A549 (cell line): ENCODE measurements around the gene REL. TPM values are rescaled to one million over a fixed set of nuclear protein-coding genes. Genes with fewer than 3 reads are reported as not detected.

Experiments used
- ATAC-seq, 2 experiments: fragments of 200-7000 bp in 1 of 2; fragments of >200 bp in 1 of 2; cut with Nextera tagmentation in 1 of 2; cut with Tn5 transposase in 1 of 2; 3 replicates each; pipeline versions ENCODE4 v1.8.0 to v1.9.1; 2018 to 2020; ENCODE audit warnings: mild to moderate bottlenecking in 1 of 2, moderate library complexity in 1 of 2
- CTCF ChIA-PET: fragments of 300-600 bp; sonication (Branson Sonifier 250); formaldehyde crosslinking; extraction: SDS; loops from one replicate; lab custom pipeline; 2021; ENCODE audit warnings: antibody characterized with exemption, inconsistent platforms; lab: Yijun Ruan, JAX
- POLR2A ChIA-PET: fragments of 350-600 bp; formaldehyde crosslinking; extraction: SDS; loops from one replicate; lab custom pipeline; 2021; ENCODE audit warnings: antibody characterized with exemption, inconsistent platforms; lab: Yijun Ruan, JAX
- DNase-seq, 2 experiments: peaks; one replicate each; pipeline versions ENCODE4 v3.0.0 to v3.0.0-alpha.2; 2011 to 2016; ENCODE audit warnings: low read depth in 1 of 2, low spot score in 1 of 2
- FAIRE-seq: peaks from 2 replicates; lab custom pipeline; 2011; peaks lifted over from hg19 to GRCh38; lab: Jason Lieb, UNC
- H3K27ac ChIP-seq, 2 experiments: fragments of >200 bp; sonication (Bioruptor Twin); formaldehyde crosslinking; 3 replicates each; pipeline ENCODE4 v1.5.1; 2016 to 2017
- H3K4me1 ChIP-seq: fragments of >200 bp; sonication (Bioruptor Twin); formaldehyde crosslinking; 3 replicates; pipeline ENCODE4 v1.6.1; 2016
- H3K4me2 ChIP-seq: fragments of >200 bp; sonication (Bioruptor Twin); formaldehyde crosslinking; 3 replicates; pipeline ENCODE4 v1.6.1; 2016
- H3K4me3 ChIP-seq: fragments of >200 bp; sonication (Bioruptor Twin); formaldehyde crosslinking; 3 replicates; pipeline ENCODE4 v1.5.1; 2016
- H3K9me3 ChIP-seq: fragments of >200 bp; sonication (Bioruptor Twin); formaldehyde crosslinking; 3 replicates; pipeline ENCODE4 v1.6.1; 2016
- BCL3 ChIP-seq: fragments of >200 bp; sonication (Bioruptor Twin); formaldehyde crosslinking; IDR thresholded peaks from 3 replicates; pipeline ENCODE4 v1.6.1; 2016
- E2F6 ChIP-seq: IDR thresholded peaks from 2 replicates; pipeline ENCODE4 v1.6.1; 2012; ENCODE audit warnings: low read depth, borderline replicate concordance
- FOSB ChIP-seq: fragments of 250-450 bp; sonication (Bioruptor Pico); IDR thresholded peaks from 2 replicates; pipeline ENCODE4 v1.5.0; 2020; ENCODE audit warnings: mild to moderate bottlenecking, moderate library complexity
- FOSL2 ChIP-seq, 2 experiments: fragments of 450-650 bp in 1 of 2; fragments of >200 bp in 1 of 2; sonication (Bioruptor Twin) in 1 of 2; formaldehyde crosslinking; IDR thresholded peaks; 2 replicates each; pipeline versions ENCODE4 v1.5.0 to v1.6.1; 2016 to 2020; ENCODE audit warnings: mild to moderate bottlenecking in 1 of 2, moderate library complexity in 1 of 2
- GATA3 ChIP-seq: IDR thresholded peaks from 2 replicates; pipeline ENCODE4 v1.6.1; 2012; ENCODE audit warnings: borderline replicate concordance
- HEYL ChIP-seq: fragments of 250-450 bp; sonication (Bioruptor Pico); IDR thresholded peaks from 2 replicates; pipeline ENCODE4 v1.8.0; 2021; ENCODE audit warnings: mild to moderate bottlenecking, moderate library complexity
- HOXB13 ChIP-seq: fragments of 250-450 bp; sonication (Bioruptor Pico); IDR thresholded peaks from 2 replicates; pipeline ENCODE4 v1.5.0; 2020; ENCODE audit warnings: low read depth, mild to moderate bottlenecking, moderate library complexity
- KDM1A ChIP-seq: fragments of 200-600 bp; sonication (generic); IDR thresholded peaks from 2 replicates; pipeline ENCODE4 v1.6.1; 2016; ENCODE audit warnings: low read depth, mild to moderate bottlenecking
- MAFK ChIP-seq: fragments of 450-650 bp; IDR thresholded peaks from 2 replicates; pipeline ENCODE4 v1.6.1; 2014; ENCODE audit not compliant: partially characterized antibody
- MAX ChIP-seq: IDR thresholded peaks from 2 replicates; pipeline ENCODE4 v1.6.1; 2012
- NFE2L2 ChIP-seq: fragments of 150-350 bp; conservative IDR thresholded peaks from 2 replicates; pipeline ENCODE4 v1.6.1; 2014; ENCODE audit warnings: low read length
- NR3C1 ChIP-seq: fragments of >200 bp; sonication (Bioruptor Twin); formaldehyde crosslinking; IDR thresholded peaks from 3 replicates; pipeline ENCODE4 v1.6.1; 2017
- POLR2A ChIP-seq: IDR thresholded peaks from 2 replicates; pipeline ENCODE4 v1.6.1; 2012; ENCODE audit warnings: mild to moderate bottlenecking, low read length
- RARB ChIP-seq: fragments of 250-450 bp; sonication (Bioruptor Pico); IDR thresholded peaks from 2 replicates; pipeline ENCODE4 v1.8.0; 2021; ENCODE audit warnings: mild to moderate bottlenecking, moderate library complexity
- RCOR1 ChIP-seq: fragments of 150-350 bp; IDR thresholded peaks from 2 replicates; pipeline ENCODE4 v1.6.1; 2014; ENCODE audit warnings: antibody characterized with exemption, low read length, low read depth
- REST ChIP-seq: fragments of 200-600 bp; sonication (generic); IDR thresholded peaks from 2 replicates; pipeline ENCODE4 v1.6.1; 2016; ENCODE audit warnings: antibody characterized with exemption, mild to moderate bottlenecking, moderate library complexity
- RFX5 ChIP-seq: fragments of 450-650 bp; IDR thresholded peaks from 2 replicates; pipeline ENCODE4 v1.7.1; 2014; ENCODE audit warnings: antibody characterized with exemption, mild to moderate bottlenecking, moderate library complexity
- SMC3 ChIP-seq: fragments of >200 bp; sonication (Bioruptor Twin); formaldehyde crosslinking; IDR thresholded peaks from 3 replicates; pipeline ENCODE4 v1.6.1; 2018; ENCODE audit warnings: inconsistent platforms
- SREBF2 ChIP-seq: fragments of 450-650 bp; IDR thresholded peaks from 2 replicates; pipeline ENCODE4 v1.6.1; 2014; ENCODE audit warnings: mild to moderate bottlenecking, moderate library complexity
- TFCP2L1 ChIP-seq: fragments of 250-450 bp; sonication (Bioruptor Pico); IDR thresholded peaks from 2 replicates; pipeline ENCODE4 v1.5.0; 2021; ENCODE audit warnings: mild to moderate bottlenecking
- ZFP36 ChIP-seq: fragments of 450-650 bp; IDR thresholded peaks from 2 replicates; pipeline ENCODE4 v1.6.1; 2014; ENCODE audit warnings: borderline replicate concordance; ENCODE audit not compliant: partially characterized antibody
- ZSCAN20 ChIP-seq: fragments of 250-450 bp; sonication (Bioruptor Pico); IDR thresholded peaks from 2 replicates; pipeline ENCODE4 v1.8.0; 2022; ENCODE audit warnings: mild to moderate bottlenecking, moderate library complexity
- WGBS: methylation state at CpG from one replicate; pipeline ENCODE4 v1.1.6; 2017; ENCODE audit errors: missing lambda C conversion rate; 5-methylcytosine and 5-hydroxymethylcytosine counted together
- polyA plus RNA-seq, 4 experiments: library from polyadenylated mRNA; depleted of rRNA in 3 of 4; stranded (reverse); fragments of >200 nt; fragmentation: RNase III in 1 of 4; extraction: RNeasy Plus Mini Kit Qiagen cat#74134 plus additional on column Dnase treatment in 1 of 4; gene quantifications; 2 replicates in 3 of 4; 3 replicates in 1 of 4; pipeline ENCODE4 v1.2.3, GENCODE V29; 2011 to 2017

The REL gene
- polyA plus RNA-seq, 2 of the 4 experiments (the other 2 are of a cell fraction), result 2.4 to 9.3 TPM

- FAIRE-seq, result no peak
- POLR2A ChIA-PET, result no interaction called here
- WGBS, result 92% methylated on average over 3 of the region's 3 CpGs
- no peak overlapping the region for H3K4me2 ChIP-seq
- TF ChIP-seq NR3C1 (no peak), KDM1A (no peak), NFE2L2 (no peak), RFX5 (no peak), E2F6 (no peak)
- TF ChIP-seq, all 56 proteins: peak for 0
- H3K4me1 ChIP-seq, result no peaks in the 10 kb centered on the region
- no peak overlapping the region for H3K4me3 ChIP-seq
- H3K27ac ChIP-seq, result no peak overlapping the region
- CTCF ChIA-PET, result no interaction called here
- no peaks in the 10 kb centered on the region for H3K9me3 ChIP-seq
- ATAC-seq (no peak), DNase-seq (no peak)
Measured at GRCh38 chr2:60932954-60933353, 51.6 kb downstream of the REL start.

GRCh38 chr2:60934165-60934722 lies 52.9 kb downstream of the REL start:
- TF ChIP-seq KDM1A, result no peak
- no peak for TF ChIP-seq SREBF2
- TF ChIP-seq BCL3, result no peak
- TF ChIP-seq ZSCAN20, result no peak
- DNase-seq (no peak), ATAC-seq (no peak), FAIRE-seq (no peak)
- WGBS, result 83% methylated on average over 2 of the region's 2 CpGs
- Histone ChIP-seq H3K9me3 (no peaks in the 10 kb centered on the region), H3K4me2 (no peak overlapping the region), H3K27ac (no peak overlapping the region), H3K4me1 (no peaks in the 10 kb centered on the region), H3K4me3 (no peak overlapping the region)
- POLR2A ChIA-PET, result no interaction called here
- CTCF ChIA-PET, result interaction anchor here (0.6 kb wide), 1 partner anchor 24 kb away, joined by 3 read pairs; no protein-coding TSS in a partner anchor

- FAIRE-seq, result no peak
- ChIA-PET CTCF (interaction anchor here (0.5 to 1.0 kb wide), 2 partner anchors 25 to 98 kb away, joined by 3 to 4 read pairs; no protein-coding TSS in a partner anchor), POLR2A (interaction anchor here (0.5 kb wide), 1 partner anchor 11 kb away, joined by 3 read pairs; no protein-coding TSS in a partner anchor)
- no peak; a peak in 1 of 6 replicates for ATAC-seq
- DNase-seq, result no peak
- Histone ChIP-seq H3K27ac (no peak overlapping the region), H3K4me1 (no peaks in the 10 kb centered on the region), H3K4me2 (no peak overlapping the region), H3K4me3 (no peak overlapping the region), H3K9me3 (no peaks in the 10 kb centered on the region)
- WGBS, result 89% methylated on average over 5 of the region's 5 CpGs
- TF ChIP-seq POLR2A (no peak), REST (no peak), GATA3 (no peak), RARB (CRISPR knock-in tag) (no peak), RCOR1 (no peak), FOSB (no peak), KDM1A (no peak), BCL3 (no peak), HEYL (CRISPR knock-in tag) (no peak), FOSL2 (IDR thresholded peaks at IDR 0.05) (no peak), FOSL2 (CRISPR knock-in tag; IDR thresholded peaks at IDR 0.05) (no peak), HOXB13 (CRISPR knock-in tag) (no peak), MAFK (no peak), MAX (no peak), SMC3 (no peak), TFCP2L1 (CRISPR knock-in tag) (no peak), ZFP36 (no peak)
Measured at GRCh38 chr2:60936757-60937156, 55.4 kb downstream of the REL start.
